PFSK-1 (cell line): ENCODE data around the gene IL36RN.

ENCODE experiments used
- FOXP2 ChIP-seq: optimal IDR thresholded peaks from 2 replicates; pipeline ENCODE3; 2011; ENCODE audit warnings: borderline replicate concordance, control low read depth, inconsistent platforms; ENCODE audit not compliant: insufficient read depth; ENCODE audit errors: extremely low read length, extremely low read depth
- POLR2AphosphoS5 ChIP-seq: IDR thresholded peaks from 2 replicates; pipeline ENCODE4 v1.6.1; 2012; ENCODE audit warnings: low read depth, mild to moderate bottlenecking, control low read depth, low read length, moderate library complexity
- REST ChIP-seq, 2 experiments: IDR thresholded peaks; 2 replicates each; pipeline versions ENCODE4 v1.6.1 to v1.8.0; 2011 to 2012; ENCODE audit warnings: low read depth in 2 of 2, low read length in 2 of 2, control low read depth in 1 of 2, inconsistent platforms in 1 of 2, mild to moderate bottlenecking in 1 of 2, moderate library complexity in 1 of 2; ENCODE audit not compliant: insufficient read depth in 1 of 2

- TF ChIP-seq POLR2AphosphoS5: no peak
- TF ChIP-seq REST (IDR thresholded peaks at IDR 0.05; ENCODE audit: insufficient read depth in 1 of 2, low read depth in 2 of 2, low read length in 2 of 2): no peak
- TF ChIP-seq FOXP2: no peak
Observed at GRCh38 chr2:113103277-113103676, 44.3 kb downstream of the IL36RN start.
